ENCODE data around the gene PDK3.

Gene PDK3

DNA sequence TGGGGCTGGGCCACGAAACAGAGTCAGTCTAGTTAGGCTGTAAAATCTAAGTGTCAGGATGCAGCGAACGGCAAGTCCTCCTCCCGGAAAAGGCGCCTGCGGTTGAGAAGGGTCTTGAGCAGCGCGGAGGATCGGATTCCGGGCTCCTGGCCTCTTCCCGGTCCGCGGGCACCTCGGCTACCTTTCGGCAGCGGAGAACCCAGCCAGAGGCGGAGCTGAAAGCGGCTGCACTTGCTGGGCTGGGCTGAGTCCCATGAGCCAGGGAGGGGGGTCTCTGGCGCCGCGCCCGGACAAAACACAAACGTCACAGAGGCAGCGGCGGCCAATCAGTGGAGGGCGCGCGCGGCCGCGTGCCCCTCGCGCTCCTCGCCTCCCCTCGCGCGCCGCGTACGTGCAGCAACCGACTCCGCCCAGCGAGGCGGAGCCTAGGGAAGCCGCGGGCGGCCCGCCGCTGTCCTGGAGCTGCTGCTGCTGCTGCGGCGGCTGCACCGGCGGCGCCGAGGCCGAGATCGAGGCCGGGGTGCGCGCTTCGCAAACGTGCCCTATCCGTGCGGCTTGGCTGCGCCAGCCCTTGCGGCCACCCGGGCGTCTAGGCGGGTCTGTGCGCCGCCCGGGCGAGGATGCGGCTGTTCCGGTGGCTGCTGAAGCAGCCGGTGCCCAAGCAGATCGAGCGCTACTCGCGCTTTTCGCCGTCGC lies at the start of gene PDK3:
TSS of gene PDK3 (plus strand) at position 451 of the 696 bp plus-strand sequence. CDS start at position 621, 170 bp downstream.
- DNase-seq = peak; percentile 68

DNA sequence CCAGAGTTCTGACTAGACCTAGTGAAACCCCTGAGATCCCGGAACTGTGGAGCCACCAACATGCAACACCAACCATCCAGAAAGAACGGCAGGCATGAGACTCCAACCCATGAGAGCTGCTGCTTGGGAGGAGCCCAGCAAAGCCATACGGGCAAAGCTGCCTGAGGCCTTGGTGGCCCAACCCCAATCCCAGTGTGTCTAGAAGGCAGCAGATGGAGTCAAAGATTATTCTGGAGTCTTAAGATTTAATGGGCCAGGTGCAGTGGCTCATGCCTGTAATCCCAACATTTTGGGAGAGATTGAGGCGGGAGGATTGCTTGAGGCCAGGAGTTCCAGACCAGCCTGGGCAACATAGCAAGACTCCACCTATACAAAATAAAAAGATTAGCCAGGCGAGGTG lies 49.2 kb upstream of the PDK3 start:
- no peak for DNase-seq

DNA sequence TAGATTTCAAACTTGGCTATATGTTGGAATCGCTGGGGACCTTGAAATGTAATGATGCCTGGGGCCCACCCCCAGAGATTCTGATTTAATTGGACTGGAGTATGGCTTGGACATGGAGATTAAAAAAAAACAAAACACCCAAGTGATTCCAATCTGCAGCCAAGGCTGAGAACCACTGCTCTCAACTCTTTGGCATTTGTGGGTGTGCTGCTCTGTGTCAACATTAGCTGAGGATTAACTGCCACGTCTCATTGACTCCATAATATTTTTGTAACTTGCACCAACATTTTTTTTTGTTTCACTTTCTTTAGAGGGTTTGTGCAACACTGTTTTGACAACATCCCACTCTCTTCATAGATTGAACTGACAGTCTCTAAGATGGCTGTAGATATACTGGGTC lies 41.1 kb upstream of the PDK3 start:
- DNase-seq = no peak

DNA sequence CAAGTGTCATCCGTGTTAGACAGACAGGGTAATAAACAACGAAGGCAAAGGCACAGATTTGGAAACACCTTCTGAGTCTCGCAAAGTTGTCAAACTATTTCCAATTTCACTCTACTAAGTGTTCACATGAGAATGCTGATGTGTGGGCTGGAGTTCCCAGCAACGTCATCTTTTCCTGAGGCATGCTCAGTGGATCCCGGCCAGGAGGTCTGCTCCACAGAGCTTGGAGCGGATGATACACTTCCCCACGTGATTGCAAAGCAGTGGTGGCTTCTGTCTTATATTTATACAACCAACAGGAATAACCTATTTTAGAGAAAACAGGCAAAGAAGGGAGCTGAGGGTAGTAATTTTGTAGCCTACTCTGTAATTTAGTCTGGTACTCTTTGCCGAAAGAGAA lies 40.1 kb upstream of the PDK3 start:
- no peak for DNase-seq

DNA sequence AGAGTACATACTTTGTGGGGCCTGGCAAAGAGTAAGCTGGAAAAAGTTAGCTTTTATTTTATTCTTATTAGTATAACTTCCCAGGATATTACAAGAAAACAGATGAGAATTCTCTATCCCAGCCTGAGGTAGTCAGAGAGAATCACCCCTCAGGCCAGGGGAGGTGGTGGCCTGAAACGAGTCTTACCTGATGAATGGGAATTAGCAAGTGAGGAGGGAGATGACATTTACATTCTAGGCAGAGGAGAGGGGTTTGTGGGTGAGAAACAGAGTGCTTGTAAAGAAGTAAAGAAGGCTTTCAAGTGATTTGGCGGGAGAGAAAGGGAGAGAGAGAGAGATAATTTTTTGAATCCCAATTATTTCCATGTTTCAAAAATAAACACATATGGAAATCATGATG lies 39.3 kb upstream of the PDK3 start:
- no peak for DNase-seq

DNA sequence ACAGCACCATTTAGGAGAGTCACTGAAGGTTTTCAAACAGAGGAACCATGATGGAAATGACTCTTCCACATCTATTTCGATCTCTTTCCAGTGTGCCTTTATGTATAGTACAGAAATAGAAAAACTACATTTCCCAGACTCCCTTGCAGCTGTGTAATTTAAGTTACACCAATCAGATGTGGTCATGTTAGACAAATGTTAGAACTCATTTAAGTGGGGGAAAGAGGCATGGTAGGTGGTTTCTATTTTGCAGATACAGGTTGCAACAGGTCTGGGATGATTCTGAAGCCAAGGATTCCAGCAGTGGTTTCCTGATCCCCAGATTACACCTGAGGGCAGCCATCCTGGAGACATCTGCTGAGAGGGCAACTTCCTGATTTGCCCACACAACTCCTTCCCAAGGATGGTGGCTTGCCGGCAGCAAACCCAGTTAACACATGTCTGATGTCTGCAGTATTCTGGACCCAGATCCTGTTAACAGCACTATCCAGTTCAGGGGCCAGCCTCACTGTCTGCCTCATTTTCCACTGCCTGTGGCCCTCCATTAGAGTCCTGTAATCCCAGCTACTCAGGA lies 38.7 kb upstream of the PDK3 start:
- no peak for DNase-seq

DNA sequence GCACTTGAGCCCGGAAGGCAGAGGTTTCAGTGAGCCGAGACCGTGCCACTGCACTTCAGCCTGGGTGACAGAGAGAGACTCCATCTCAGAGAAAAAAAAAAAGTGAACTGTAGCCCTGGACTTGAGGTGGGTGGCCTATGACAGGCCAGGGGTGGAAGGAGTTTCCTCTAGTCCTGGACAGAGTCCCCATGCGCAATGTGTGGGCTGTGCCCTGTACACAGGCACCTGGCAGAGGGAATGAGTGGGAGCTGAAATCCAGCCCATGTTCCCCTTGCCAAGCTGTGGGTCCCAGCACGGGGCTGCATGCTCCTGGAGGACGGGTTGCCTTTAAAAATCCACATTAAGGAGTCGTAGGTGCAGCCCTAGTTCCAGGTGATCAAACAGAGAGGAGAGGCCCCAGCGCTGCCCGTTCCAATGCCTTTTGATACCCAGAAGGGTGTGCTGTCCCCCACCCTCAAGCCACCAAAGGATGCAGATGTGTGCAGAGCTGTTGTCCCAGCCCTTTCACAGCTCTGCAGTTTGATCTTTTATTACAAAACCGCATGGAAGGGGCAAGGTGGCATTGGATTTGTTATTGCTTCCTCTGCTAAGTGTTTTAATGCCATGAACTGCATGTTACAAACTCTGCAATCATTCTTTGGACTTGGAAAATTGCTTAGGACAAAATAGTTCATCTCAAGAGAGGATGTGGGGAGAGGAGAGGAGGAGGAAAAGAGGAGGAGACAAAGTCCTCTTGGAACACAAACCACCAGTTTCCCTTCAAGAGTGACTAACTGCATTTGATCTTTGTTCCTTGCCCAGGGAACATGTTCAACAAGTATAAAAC lies 38.0 kb upstream of the PDK3 start:
- no peak for DNase-seq

DNA sequence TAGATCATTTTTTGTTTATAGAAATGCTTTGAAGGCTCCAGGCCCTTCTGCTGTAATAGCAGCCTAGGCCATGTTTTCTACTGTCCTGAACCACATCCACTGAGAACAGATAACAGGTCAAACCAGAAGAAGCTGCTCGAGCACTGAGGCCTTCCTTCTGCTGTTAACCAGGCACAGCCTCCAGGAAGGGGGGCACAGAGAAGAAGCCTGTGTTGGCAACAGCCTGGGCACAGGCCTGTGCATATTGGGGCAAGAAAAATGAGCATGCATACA lies 37.4 kb upstream of the PDK3 start:
- no peak for DNase-seq

DNA sequence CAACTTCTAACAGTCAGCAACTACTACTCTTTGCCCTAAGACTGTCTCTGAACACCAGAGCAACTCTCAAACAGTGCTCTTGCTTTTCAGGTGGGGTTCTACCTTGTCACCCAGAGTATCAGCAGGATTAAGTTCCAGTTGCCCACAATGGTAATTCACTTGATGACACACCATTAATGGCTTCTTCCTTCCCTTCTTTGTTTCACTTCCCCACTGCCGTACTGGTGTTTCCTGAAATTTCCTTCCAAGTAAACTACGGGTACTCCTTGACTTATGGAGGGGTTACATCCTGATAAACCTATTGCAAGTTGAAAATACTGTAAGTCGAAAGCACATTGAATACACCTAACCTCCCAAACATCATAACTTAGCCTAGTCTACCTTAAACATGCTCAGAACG lies 36.6 kb upstream of the PDK3 start:
- DNase-seq = no peak

DNA sequence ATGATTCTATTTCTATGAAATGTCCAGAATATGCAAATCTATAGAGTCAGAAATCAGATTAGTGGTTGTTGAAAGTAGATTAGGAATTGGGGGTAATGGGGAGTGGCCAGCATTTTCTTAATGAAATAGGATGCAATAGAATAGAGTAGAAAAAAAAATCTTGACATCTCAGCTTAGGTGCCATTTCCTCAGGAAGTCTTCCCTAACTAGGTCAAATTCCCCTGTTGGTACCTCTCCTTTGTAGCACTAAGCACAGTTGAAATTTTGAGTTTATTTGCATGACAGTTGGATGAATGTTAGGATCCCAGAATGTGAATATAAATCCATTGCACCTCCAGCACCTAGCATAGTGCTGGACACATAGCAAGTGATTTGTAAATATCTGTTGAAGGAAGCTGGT lies 30.0 kb upstream of the PDK3 start:
- DNase-seq = no peak

DNA sequence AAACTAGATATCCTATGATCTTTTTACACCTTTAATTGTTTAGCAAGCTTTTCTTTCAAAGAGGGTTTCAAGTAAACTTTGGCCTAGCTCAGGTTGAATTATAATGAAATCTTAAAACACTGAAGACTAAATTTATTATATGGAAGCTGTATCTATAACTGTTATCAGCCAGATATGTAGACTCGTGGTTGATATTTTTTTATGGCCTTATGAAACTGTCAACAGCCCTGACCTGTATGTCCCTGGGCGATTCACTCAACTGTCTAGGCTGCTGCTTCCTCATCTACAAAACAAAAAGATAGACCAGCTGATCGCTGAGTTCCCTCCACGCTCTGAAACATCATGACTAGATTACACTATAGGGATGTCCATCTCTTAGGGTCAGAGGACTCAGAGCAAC lies 21.2 kb upstream of the PDK3 start:
- DNase-seq = no peak

DNA sequence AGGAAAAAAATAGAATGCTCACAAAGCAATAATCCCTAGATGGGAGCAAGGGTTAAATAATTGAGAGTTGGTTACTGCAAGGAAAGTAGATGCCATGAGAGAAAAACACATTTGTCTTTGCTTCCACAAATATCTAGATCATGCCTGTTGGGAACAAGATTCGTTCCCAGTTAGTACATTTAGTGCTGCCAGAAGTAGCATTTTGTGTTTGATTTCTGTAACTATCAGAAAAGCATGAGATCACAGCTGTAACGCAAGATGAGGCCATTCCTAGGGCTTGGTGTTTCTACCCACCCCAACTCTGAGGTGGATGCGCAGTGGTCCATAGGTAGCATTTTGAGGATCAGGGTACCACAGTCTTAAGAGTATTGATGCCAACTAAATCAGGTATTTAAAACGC lies 20.4 kb upstream of the PDK3 start:
- no peak for DNase-seq

DNA sequence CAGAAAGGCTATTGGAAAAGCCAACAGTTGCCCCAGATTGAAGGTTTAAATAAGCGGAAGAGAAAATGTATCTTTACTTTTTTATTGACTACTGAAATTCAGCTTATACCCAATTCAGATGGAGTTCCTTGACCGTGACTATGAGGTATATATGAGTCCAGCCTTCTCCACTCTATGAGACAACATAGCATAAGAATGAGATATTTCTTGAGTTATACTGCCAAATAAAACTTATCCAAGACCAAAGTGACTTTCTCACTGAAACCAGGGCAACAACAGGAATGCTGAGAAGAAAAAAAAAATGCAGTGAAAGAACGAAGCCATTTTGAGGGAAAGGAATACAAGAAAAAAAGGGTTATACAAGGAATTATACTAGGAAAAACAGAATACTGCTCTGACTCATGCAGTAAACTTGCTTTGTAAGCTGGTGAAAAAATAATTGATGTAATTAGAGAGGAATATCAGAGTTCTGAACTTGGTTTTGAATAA lies 16.3 kb upstream of the PDK3 start:
- no peak for DNase-seq

DNA sequence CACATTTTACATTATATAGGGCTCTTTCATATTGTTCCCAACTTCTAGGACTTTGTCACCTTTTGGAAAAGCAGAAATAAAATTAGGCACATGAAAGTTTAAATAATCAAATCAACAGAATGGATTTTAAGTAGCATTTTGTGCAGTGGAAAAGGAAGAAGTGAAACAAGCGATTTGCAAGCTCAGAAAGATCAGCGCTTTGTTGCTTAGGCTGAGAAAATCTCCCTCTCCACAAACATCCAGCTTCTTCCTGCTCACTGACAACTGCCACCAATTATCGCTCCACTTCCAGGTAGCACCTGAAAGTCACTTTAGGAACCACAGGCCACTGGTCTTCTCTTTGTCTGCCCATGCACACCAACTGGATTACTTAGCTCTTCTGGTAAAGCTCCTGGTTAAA lies 2.0 kb upstream of the PDK3 start:
- DNase-seq = no peak

DNA sequence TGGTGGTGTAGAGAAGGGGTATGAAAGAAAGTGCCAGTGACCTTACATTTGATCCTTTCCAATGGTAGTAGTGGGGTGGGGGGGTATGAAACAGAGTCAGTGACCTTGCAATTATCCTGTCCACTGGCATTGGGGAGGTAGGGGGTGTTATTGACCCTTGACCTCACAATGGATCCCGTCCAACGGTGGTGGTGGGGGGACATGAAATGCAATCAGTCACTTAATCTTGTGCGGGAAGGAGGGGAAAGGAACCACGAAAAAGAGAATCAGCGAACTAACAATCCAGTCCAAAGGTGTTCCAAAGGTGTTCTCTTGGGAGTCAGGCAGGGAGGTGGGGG lies 619 bp upstream of the PDK3 start:
- no peak for DNase-seq

DNA sequence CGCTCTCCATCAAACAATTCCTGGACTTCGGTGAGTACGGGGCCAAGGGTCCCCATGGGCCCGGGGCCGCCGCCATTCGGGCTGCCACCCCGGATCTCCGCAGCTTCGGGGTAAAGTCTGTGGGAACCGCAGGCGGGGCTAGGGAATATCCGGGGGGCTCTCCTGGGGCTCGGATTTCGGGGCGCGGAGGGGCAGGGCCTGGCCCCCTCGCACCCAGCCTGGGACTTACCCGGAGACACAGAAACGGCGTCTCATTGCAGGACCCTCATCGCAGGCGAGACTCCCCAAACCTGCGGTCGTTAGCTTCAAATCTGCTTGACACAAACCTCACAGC lies 413 bp downstream of the PDK3 start:
- DNase-seq = no peak

DNA sequence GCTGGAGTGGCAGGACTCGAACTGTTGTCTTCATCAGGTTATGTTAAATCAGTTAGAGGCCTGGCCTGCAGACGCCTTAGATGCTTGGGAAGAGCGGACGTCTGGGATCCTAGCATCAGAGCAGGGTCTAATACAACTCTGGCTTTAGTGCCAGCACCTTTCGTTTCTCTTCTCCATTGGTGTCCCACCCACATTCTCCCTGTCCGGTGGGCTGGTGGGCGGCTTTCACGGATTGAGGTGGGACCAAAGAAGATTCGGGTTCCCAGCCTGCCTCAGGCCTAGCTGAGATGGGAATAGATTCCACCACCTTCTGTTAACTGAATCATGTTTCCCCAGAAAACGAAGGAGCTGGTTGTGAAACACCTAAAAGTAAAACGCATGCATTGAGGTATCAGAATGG lies 939 bp downstream of the PDK3 start:
- DNase-seq = no peak

DNA sequence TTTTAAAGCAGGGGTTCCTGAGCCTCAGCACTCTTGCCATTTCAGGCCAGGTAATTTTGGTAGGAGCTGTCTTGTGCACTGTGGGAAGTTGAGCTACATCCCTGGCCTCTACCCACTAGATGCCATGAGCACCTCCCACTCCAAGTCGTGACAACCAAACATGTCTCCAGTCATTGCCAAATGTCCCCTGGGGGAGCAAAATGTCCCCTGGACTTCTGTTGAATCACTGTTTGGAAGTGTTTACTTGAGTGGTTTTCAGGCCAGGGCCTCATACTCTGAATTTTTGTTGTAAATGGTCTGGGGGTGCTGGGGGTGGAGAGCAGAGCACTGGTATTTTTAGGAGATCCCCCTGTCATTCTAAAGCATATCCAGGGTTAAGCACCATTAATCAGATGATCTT lies 3.2 kb downstream of the PDK3 start:
- no peak for DNase-seq

DNA sequence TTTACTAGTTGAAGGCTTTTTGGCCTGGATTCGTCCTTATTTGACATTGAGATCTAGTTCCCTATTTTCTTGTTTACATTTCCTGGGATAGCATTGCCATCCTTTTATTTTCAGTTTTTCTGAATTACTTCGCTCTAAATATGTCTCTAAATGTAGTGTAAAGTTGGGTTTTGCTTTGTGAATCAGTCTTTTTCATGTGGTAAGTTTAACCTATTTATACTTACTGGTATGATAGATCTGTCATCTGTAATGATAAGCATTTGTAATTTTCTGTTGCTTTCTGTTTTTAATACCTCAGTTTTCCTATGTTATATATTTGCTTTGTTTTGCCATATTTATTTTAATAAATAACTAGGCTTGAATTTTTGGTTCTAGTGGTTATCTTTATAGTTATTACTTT lies 6.7 kb downstream of the PDK3 start:
- DNase-seq = no peak

DNA sequence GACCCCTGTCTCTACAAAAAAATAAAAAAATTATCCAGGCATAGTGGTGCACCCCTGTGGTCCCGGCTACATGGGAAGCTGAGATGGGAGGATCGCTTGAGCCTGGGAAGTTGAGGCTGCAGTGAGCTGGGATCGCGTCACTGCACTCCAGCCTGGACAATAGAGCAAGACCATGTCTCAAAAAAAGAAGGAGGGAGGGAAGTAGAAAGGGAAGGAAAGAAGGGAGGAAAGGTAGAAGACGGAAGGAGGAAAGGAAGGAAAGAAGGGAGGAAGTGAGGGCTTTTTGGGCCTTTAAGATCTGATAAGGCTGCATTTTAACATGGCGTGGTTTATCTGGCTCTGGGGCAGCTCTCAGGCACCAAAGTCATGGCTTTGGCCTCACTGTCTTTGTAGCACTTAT lies 10.4 kb downstream of the PDK3 start:
- DNase-seq = no peak

DNA sequence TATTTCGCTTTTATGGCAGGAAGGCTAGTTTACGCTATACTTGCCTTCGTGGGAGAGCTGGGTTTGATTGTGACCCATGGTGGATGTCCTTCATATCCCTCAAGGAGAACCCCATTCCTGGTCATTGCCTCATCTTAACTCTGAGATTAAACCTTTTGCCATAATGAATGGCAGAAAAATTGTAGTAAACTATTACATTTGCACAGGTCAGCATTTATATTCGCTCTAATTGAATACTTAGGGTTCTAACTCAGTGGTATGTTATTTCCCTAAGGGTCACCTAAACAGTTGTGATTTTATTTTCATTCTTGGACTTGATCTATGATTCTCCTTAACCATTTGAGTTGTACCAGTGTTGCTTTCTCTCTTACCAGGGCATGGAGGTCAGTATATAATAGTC lies 13.4 kb downstream of the PDK3 start:
- no peak for DNase-seq

DNA sequence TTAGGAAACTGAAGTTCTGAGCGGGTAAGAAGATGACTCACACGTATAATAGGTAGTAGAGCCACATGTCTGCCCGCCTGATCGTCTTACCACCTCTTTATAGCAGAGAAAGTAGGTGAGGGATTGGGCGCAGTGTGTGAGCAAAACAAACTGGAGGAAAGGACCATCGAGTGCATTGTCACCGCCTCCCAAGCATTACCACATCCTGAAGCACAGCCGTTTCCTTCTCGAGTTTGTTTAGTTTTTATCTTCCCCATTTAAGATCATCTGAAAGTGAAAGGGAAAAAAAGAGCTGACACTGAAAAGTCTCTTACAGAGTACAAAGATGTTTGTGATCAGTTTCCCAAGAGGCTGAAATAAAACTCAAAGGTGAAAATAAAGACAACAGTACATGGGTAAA lies 14.8 kb downstream of the PDK3 start:
- DNase-seq = no peak

DNA sequence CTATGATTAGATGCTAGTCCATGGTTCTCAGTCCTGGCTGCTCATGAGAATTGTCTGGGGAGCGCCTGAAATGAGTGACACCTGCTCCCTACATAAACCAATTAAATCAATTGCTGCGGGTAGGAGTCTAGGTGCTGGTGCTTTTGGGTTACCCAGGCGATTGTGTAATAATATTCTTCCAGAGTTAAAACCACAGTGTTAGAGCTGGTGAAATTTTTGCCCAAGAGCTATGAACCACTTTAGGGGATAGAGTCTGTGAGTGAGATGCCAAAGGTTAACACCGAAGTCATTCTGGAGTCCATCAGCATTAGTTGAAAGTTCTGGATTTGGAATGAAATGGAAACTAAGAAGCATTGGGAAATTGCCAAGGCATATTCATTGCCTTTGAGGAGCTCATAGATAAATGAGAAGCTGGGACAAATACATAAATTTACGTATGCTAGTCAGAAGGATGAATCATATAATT lies 15.3 kb downstream of the PDK3 start:
- DNase-seq = no peak

DNA sequence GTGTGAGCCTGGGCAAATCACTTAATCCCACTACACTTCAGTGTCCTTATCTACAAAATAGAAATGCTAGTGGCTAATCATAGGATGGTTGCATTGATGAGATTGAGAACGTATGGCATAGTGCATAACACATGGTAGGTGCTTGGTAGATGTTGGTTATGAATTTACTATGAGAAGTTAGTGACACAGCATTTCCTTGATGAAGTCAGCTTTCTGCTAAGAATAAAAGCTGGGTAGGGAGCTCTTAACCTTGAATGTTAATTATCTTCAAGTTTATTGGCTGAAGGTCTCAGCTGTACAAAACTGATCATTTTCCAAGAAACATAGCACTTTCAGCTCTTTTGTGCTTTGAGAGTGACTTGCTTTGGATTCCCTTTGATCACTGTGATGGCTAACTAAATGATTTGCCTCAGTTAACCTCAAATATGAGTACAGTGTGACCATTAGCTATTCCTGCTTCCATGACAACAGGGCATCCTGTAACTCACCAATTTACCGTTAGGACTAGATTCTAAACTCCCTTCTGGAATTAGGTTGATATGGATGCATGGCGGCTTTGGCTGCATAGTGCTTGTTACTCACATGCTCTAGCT lies 17.8 kb downstream of the PDK3 start:
- DNase-seq = no peak

All from NCI-H226 (cell line).